ENCODE results near the gene SUGCT. TPM values are rescaled to one million over a fixed set of nuclear protein-coding genes. Genes with fewer than 3 reads are reported as not detected.

The SUGCT gene
- total and polyA plus RNA-seq, 3 donors from 2014 or later, result 7.1 to 9.8 (median 8.1) TPM

DNA sequence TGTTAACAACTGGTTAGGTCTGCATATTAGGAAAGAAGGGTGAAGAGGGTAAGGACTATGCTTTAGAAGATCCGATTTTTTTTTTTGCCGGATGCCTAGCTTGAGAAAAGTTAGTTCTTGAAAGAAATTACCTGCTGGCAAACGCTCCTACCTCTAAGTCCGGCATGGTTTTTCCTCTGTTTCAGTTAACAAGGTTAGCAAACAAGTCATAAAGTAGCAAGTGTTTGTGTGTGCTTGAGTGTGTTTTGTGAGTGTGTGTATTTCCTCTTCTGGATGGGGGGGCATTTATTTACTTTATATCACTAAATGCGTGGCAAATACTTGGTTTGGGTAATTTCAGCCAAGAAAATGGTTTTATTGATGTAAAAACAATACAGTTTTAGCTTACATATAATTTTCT, 195.6 kb downstream of the SUGCT start:
- Histone ChIP-seq H3K36me3 (ENCODE audit: low read depth, missing control alignments) (no peaks in the 10 kb centered on the region), H3K27ac (no peak overlapping the region), H3K4me3 (no peak overlapping the region), H3K9me3 (no peaks in the 10 kb centered on the region), H3K4me1 (no peaks in the 10 kb centered on the region), H3K27me3 (no peaks in the 10 kb centered on the region)
- DNase-seq, result no peak
- WGBS, 2 donors, result 84 to 90% methylated on average over 5 of the region's 5 CpGs
- intact Hi-C loops (cut with DNase I; ENCODE audit: low total_unique reads), result no loop called here
- TF ChIP-seq, protein P1, sequence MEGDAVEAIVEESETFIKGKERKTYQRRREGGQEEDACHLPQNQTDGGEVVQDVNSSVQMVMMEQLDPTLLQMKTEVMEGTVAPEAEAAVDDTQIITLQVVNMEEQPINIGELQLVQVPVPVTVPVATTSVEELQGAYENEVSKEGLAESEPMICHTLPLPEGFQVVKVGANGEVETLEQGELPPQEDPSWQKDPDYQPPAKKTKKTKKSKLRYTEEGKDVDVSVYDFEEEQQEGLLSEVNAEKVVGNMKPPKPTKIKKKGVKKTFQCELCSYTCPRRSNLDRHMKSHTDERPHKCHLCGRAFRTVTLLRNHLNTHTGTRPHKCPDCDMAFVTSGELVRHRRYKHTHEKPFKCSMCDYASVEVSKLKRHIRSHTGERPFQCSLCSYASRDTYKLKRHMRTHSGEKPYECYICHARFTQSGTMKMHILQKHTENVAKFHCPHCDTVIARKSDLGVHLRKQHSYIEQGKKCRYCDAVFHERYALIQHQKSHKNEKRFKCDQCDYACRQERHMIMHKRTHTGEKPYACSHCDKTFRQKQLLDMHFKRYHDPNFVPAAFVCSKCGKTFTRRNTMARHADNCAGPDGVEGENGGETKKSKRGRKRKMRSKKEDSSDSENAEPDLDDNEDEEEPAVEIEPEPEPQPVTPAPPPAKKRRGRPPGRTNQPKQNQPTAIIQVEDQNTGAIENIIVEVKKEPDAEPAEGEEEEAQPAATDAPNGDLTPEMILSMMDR (IDR thresholded peaks at IDR 0.05), result no peak
- TF ChIP-seq POLR2A (IDR thresholded peaks at IDR 0.05), result no peak

- TF ChIP-seq, protein P1 (IDR thresholded peaks at IDR 0.05), result no peak
- no peak for TF ChIP-seq POLR2A (IDR thresholded peaks at IDR 0.05)
- Histone ChIP-seq H3K27me3 (no peaks in the 10 kb centered on the region), H3K36me3 (ENCODE audit: low read depth, missing control alignments) (no peaks in the 10 kb centered on the region), H3K27ac (no peak overlapping the region), H3K9me3 (no peaks in the 10 kb centered on the region), H3K4me1 (no peaks in the 10 kb centered on the region), H3K4me3 (no peak overlapping the region)
- 18 to 40% methylated on average over 1 of the region's 1 CpG for WGBS, 2 donors
- no peak for DNase-seq
- intact Hi-C loops (cut with DNase I; ENCODE audit: low total_unique reads), result no loop called here
Observed at GRCh38 chr7:40331915-40332314, 197.1 kb downstream of the SUGCT start.

DNA sequence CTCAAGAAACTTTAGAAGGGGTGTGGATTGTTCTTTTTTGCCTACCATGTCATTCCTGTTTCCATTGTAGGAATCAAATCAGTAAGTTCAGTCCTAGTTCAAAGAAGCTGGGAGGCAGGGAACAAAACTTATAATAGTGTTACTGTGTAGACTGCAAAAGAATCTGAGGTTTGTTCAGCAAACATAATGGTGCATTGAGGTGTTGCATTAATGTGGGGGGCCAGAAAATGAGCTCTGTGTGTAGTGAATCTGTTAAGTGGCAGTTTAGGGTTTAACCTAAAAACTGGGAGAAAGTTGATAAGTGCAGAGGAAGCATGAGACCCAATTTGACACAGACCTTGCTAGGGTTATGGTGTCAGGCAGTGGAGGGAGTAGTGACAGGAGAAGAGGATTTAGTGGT, 197.7 kb downstream of the SUGCT start:
- no peaks in the 10 kb centered on the region for H3K36me3 ChIP-seq (ENCODE audit: low read depth, missing control alignments)
- no peaks in the 10 kb centered on the region for H3K27me3 ChIP-seq
- no peaks in the 10 kb centered on the region for H3K4me1 ChIP-seq
- no peak overlapping the region for H3K4me3 ChIP-seq
- H3K27ac ChIP-seq, result no peak overlapping the region
- intact Hi-C loops (cut with DNase I; ENCODE audit: low total_unique reads), result no loop called here
- H3K9me3 ChIP-seq, result no peaks in the 10 kb centered on the region
- no peak for DNase-seq
- TF ChIP-seq POLR2A (IDR thresholded peaks at IDR 0.05), result no peak
- TF ChIP-seq, protein P1 (IDR thresholded peaks at IDR 0.05), result no peak

DNA sequence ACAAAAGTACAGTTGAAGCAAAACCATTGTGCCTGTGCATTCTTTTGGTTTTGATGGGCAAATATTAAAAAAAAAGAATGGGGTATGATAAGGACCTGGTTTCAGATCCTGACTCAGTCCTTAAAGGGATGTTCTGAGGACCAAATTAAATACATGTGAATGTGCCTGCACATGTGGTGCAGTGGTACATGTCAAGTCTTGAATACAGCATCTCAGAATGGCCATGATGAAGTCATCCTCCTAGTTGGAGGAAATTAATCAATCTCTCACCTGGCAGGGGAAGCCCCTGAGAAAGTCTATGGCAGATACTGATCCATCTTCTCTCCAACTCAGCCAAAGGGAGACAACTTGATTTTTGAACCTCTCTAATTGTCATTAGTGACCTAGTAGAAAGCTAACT, 207.0 kb downstream of the SUGCT start:
- Histone ChIP-seq H3K36me3 (ENCODE audit: low read depth, missing control alignments) (no peaks in the 10 kb centered on the region), H3K4me1 (no peaks in the 10 kb centered on the region), H3K27me3 (no peaks in the 10 kb centered on the region), H3K27ac (no peak overlapping the region), H3K9me3 (no peaks in the 10 kb centered on the region), H3K4me3 (no peak overlapping the region)
- no peak for DNase-seq
- TF ChIP-seq, protein P1 (IDR thresholded peaks at IDR 0.05), result no peak
- TF ChIP-seq POLR2A (IDR thresholded peaks at IDR 0.05), result no peak
- intact Hi-C loops (cut with DNase I; ENCODE audit: low total_unique reads), result no loop called here

GRCh38 chr7:40346554-40346953, 211.7 kb downstream of the SUGCT start:
- TF ChIP-seq, protein P1 (IDR thresholded peaks at IDR 0.05), result no peak
- no peak for TF ChIP-seq POLR2A (IDR thresholded peaks at IDR 0.05)
- DNase-seq, result no peak
- Histone ChIP-seq H3K9me3 (no peaks in the 10 kb centered on the region), H3K27ac (no peak overlapping the region), H3K36me3 (ENCODE audit: low read depth, missing control alignments) (no peaks in the 10 kb centered on the region), H3K4me3 (no peak overlapping the region), H3K4me1 (no peaks in the 10 kb centered on the region), H3K27me3 (no peaks in the 10 kb centered on the region)
- intact Hi-C loops (cut with DNase I; ENCODE audit: low total_unique reads), result no loop called here
- 92 to 94% methylated on average over 5 of the region's 5 CpGs for WGBS, 2 donors
